ENCODE data around the gene UAP1L1.

UAP1L1 gene

DNA sequence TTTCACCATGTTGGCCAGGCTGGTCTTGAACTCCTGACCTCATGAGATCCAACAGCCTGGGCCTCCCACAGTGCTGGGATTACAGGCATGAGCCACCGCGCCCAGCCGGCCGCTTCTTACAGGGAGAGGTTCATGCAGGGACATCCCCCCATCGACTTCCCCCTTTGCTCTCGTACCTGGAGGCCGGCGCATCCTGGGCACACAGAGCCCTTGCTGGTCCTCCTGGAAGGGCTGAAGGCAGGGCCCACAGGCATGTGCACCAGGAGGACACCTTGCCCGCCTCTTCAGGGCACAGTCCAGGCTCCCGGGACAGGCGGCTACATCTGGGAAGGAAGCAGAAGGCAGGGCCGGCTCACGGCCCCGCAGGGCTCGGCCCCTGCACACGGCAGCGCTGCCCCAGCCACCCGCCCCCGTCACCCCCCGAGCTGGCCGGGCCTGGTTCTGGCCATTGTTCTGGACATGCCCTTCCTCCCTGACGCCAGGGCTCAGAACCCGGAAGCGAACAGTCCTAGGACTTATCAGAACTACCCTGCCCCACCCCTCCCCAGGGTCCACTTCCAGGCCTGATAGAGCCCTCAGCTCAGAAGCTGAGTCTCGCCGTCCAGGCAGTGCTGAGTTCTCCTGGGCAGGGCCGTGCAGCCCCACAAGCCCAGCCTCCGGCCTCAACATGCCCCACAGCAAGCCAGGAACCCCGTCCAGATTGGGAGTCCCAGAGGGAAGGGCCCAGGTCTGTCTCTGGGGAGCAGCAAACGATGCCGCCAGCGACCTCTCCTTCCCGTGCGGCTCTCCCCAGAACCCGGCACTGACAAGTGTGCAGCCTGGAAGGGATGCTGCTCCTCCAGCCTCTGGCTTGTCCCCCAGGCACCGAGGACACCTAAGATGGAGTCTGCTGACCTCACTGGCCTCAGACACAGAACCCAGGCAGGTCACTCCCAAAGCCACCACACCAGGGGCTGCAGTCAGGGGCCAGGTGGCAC, 34.3 kb upstream of the UAP1L1 start:
- no peak for DNase-seq

DNA sequence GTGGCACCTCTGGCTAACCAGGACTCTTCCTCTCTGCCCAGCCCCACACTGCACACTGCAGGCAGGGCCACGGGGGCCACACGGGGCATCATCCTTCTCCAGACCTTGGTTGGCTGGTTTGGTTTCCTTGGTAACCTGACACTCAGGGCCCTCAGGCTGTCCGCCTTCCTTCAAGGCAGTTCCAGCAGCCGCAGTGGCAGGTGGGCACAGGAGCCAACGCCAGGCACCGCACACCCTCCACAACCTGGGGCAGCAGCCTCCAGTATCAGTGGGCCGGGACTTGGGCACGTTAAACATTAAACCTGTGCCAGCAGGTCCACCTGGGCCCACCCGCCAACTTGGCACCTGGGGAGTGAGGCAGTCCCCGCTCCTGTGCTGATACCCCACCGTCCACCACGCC, 33.3 kb upstream of the UAP1L1 start:
- DNase-seq, result no peak

DNA sequence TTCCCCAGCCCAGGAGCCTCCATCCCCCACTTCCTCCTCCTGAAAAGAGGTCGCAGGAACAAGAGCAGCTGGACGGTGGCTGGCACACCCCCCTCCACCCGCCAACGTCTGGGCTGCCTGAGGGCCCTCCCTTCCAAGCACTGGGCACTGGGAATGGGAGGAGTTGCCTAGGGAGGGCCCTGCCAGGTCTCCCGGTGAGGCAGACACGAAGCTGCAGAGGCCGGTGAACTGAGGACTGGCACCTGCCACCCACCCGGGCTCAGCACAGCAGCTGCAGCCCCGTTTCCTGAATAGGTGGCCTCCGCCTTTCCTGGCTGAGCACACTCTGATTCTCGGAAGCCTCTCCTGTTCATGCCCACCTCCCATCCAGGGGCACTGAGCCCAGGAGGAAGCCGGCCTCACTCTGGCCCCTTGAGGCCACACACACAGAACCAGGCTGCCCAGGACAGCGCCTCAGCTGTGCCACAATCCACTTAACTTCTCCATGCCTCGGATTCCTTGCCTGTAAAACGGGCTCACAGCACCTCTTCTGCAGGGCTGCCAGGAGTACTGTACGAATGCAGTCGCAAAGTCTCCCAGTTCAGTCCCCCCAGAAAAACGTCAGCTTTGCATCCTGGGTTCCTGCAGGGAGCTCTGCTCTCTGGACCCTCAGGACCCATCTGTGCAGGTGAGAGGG, 32.7 kb upstream of the UAP1L1 start:
- no peak for DNase-seq

DNA sequence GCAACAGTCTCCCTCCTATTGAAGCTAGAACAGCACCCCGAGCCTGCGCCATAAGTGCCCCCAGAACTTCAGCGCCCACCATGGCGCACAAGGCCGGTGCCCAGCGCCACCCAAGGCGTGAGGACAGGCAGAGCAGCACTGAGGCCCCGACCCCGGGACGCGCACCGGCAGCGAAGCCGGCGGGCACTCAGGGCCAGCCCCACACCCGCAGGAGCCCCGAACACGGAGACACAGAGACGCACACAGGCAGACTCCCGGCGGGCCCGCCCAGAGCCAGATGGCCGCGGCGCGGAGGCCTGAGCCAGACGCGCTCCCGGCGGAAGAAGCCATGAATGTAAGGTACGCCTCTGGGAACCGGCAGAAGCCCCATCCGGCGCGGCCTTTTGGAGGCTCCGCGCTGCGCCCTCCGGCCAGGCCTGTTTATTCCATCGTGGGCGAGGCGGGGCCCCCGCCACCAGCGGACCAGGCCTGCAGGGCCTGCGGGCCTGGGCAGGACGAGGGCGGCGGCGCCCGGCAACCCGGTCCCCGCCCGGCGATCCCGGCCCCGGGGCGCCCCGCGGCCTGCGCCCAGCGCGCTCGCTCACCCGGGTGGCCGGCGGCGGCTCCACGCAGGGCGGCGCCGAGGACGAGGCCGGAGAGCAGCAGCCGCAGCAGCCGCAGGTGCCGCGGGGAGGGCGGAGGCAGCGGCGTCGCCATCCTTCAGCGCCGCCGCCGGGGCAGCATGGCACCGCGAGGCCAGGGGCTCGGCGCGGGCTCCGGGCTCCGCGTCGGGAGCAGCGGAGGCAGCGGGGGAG, 31.8 kb upstream of the UAP1L1 start:
- no peak for DNase-seq

DNA sequence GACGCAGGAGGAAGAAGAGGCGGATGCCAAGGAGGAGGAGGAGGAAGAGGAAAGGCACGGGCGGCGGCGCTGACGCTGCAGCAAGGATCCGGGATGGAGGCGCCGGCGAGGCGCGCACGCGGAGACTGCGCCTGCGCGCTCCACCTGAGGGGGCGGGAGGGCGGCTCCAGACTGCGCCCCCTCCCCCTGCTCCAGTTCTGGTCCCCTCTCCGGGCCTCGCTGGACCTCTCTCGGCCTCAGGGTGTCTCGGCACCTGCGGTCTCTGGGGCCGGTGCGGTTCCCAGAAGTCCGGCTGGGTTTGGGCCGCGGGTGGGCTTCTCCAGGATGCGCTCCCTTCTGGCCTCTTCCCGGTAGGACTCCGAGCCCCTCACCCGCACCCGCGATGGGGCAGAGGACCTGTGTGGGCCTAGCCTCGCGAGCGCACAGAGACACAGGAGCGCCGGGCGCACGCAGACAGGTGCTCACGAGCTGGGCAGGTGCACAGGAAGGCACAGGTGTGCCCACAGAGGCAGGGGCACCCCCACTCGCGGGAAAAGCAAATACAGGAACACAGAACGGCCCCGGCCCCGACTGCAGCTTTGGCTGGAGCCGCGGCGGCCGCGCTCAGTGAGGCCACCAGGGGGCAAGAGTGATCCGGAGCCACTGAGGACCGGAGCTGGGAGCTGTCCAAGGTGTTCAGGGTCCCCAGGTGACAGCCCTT, 31.1 kb upstream of the UAP1L1 start, which contains the start of gene NPDC1:
TSS of gene NPDC1 (minus strand) at position 90 of the 700 bp plus-strand sequence. CDS start 188 bp downstream, outside the sequence.
- peak; percentile 75 for DNase-seq

DNA sequence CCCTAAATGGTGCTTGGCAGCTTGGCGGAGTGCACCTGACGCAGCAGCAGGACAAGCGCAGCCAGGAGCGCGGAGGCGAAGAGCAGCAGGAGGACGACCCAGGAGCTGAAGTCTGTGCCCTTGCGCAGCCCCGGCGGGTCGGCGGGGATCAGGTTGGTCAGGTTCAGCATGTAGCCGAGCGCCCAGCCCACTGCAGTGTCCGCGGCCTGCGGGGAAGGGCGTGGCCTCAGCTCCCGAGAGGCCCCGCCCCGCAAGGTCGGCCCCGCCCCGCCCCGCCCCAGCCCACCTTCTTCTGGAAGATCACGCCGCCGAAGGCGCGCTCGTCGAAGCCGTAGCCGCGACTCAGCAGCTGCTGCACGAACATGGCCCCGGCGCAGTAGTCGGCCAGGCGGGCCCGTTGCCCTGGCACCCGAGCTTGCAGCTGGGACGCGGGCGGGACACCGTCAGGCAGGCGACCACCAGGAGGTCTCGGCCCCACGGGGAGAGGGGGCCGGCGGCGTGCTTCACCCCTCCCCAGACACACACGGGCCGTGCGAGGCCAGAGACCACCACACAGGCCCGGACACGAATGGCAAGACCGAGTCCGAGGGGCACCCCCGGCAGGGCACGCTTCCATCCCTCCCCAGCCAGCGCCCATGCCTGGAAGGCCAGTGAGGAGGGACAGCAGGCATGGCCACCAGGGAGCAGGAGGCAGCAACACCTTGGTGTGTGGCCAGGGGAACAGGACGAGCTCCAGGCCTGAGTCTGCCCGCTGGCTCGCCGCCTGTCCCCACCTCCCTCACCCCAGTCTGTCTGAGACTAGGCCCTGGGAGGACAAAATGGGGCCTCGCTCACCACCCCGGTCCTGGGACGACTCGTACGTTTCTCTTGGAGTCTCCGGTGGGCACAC, 28.4 kb upstream of the UAP1L1 start:
- no peak for DNase-seq

DNA sequence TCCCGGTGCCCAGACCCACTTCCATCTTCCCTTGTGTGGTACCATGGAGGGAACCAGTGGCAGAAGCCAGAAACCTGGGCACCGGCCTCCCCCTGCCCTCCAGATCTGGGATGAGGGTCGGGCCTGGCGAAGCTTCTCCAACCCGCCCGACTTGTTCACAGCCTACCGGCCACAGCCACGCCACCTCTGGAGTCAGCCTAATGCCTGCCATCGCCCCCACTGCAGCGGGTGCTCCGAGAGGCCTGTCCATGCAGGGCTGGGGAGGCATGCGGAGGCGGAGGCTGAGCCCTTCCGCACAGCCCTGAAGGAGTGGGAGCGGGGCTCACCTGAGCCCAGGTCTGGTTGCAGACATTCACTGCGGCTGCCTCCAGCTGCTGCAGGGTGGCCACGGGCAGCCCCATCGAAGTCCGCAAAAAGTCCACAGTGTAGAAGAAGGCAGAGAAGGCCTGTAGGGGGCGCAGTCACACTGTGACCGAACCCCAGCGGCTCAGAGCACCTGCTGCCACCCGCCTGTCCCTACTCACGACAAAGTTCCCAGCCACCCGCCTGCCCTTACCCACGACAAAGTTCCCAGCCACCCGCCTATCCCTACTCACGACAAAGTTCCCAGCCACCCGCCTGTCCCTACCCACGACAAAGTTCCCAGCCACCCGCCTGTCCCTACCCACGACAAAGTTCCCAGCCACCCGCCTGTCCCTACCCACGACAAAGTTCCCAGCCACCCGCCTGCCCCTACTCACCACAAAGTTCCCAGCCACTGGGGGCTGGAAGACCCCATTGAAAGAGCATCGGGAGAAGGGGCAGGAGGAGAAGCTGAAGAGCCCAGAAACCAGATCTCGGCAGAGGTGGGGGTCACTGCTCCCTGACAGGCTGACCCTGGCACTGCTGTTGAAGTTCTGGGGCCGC, 27.5 kb upstream of the UAP1L1 start:
- DNase-seq, result peak; percentile 45

DNA sequence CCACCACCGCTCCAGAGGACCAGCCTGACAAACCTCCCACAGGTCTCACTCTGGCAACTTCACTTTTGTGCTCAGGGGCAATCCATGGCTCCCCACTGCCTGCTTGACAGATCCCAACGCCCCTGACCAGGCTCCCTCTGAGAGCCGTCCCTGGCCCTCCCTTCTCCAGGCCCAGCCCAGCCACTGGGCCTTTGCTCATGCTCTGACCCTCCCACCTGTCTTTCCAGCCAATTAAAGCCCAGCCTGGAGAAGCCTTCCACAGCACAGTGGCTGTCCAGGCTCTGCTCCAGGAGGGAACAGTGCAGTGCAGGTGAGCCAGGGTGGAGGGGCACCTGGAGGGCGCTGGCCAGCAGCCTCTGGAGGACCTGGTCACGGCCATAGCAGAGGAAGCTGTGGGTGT, 26.7 kb upstream of the UAP1L1 start:
- no peak for DNase-seq

DNA sequence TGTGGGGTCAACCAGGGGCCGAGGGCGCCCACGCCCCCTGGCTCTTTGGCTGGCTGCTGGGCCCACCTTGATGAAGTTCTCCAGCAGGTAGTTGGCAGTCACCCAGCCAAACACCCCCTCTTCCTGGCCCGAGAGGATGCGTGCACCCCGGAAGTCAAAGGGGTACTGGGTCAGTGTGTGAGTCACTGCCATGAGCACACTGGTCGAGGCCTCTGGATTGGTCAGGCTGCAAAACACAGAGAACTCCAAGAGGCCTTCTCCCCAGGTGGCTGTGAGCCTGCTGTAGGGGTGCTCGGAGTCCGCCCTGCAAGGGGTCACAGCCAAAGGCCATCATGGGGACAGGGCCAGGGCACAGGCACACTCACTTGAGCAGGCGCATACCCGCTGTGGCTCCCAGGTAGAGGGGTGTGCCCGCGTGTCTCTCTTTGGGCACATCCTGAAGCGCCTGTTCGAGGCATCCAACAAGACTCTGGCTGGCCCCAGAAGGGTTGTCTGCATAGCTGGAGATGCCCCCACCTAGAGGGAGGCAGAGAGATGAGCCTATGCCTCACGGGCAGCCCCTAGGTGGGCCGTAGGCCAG, 26.1 kb upstream of the UAP1L1 start:
- no peak for DNase-seq

DNA sequence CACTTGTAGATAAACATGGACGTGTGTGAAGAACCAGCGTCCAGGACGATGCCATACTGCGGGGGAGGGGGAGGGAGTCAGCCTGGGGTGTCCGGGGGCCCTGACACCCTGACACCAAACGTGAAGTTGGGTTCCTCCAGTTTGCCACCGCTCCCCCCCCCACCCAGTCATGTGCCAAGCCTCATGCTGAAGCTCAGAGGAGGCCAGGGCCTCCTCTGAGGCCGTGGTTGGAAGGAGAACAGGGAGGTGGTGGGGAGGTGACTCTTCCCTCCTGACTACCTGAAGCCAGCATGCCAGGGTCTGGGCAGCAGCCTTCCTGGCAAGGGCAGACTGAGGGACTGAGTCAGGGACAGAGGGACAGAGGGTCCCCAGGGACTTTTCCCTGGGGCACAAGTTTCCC, 25.0 kb upstream of the UAP1L1 start:
- no peak for DNase-seq

DNA sequence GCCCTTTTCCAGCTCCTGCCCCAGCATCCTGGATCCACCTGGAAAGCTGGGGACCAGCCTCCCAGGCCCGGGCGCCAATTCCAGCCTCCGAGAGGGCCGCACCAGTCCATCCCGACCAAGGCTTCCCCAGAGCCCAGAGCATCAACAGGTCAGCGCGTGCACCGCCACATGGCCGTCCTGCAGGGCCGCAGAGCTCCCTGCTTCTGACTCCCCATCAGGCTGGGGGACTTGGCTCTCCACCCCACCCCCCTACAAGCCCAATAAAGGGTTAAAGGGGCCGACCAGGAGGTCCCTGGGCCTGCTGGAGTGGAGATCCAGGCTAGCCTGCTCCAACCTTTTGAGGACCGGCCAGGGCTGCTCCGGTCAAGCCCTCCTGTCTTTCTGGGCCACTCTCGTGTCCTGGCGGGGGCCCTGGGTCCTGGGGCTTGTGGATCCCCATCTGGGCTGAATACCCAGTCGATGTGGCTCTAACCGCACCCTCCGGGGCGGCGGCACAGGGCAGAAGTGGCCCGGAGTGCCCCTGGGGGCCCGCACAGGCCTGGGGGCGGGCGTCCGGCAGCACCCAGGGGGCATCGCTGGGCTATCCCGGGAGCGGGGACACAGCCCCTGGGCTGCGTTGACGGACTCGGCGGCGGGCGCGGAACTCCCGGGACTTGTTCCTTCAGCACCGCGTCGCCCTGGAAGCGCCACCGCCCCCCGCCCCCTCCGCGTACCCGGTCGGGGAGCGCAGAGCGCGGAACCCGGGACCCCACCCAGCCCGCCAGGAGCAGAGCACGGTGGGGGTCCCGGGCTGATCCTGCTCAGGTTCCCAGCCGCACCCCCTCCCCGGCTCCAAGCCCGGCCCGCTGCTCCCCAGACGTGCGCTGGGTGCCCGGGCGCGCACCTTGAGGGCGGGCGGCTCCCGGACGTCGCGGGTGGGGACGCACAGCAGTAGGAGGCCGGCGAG, 24.0 kb upstream of the UAP1L1 start:
- no peak for DNase-seq

DNA sequence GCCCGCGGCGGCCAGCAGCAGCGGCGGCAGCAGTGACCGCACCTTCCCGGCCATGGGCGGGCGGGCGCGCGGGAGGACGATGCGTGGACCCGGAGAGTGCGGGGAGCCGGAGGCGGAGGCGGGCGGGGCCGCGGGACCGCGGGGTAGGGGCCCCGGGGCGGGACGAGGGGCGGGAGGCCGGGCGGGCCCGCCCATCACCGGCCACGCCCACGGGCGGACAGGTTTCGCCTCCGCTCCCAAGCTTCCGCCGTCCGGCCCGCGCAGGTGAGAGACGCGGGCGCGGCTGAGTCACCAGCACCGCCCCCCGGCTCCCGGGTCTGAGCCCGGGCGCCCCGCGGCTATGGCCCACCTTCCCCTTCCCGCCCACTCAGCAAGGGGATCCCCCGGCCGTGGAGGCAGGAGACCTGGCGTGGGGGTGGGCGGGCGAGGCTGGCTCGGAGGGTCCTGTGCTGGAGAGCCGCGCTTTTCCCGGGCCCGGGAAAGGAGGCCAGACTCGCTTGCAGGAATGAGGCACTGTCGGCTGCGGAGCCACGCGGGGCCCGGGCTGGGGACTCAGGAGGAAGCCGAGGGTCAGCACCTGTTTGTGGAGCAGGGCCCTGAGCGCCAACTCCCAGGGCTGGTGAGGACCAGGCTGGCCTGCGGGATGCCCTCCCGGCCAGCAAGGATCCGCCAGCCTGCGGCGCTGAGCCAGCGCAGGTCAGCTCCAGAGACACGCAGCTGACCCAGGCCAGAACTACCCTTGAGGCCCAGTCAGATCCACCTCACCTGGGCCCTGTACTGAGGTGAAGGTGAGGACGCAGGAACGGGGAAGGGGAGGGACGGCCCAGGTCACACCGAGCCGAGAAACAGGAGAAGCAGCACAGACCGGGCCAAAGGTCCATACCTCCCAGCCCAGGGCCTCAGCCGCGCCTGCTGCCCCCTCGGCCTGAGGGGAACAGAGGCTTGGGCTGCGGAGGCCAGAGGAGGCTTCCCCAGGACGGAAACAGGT, 23.1 kb upstream of the UAP1L1 start, which contains the start of gene ENTPD2:
TSS of gene ENTPD2 (minus strand) at position 118 of the 988 bp plus-strand sequence. CDS start at position 54, 64 bp downstream.
- DNase-seq, result no peak

DNA sequence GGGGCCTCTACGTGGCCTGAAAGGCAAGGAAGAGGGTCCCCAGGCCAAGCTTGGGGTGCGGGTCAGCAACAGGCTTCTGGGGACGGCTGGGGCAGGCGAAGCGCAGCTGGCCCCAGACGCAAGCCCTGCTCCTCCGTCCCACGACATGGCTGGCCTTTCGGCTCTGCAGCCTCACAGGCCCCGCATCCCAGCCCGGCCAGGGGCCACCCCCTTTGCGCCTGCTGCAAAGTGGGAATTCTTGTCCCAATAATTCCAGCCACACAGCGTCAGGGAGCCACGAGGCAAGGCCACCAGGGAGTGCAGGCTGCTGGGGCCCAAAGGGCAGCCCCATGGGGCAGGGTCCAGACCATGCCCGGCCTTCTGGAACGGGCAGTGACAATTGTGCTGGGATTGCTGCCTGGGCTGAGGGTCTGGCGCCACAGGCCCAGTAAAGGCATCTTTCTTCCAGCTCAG, 22.4 kb upstream of the UAP1L1 start:
- DNase-seq, result no peak

DNA sequence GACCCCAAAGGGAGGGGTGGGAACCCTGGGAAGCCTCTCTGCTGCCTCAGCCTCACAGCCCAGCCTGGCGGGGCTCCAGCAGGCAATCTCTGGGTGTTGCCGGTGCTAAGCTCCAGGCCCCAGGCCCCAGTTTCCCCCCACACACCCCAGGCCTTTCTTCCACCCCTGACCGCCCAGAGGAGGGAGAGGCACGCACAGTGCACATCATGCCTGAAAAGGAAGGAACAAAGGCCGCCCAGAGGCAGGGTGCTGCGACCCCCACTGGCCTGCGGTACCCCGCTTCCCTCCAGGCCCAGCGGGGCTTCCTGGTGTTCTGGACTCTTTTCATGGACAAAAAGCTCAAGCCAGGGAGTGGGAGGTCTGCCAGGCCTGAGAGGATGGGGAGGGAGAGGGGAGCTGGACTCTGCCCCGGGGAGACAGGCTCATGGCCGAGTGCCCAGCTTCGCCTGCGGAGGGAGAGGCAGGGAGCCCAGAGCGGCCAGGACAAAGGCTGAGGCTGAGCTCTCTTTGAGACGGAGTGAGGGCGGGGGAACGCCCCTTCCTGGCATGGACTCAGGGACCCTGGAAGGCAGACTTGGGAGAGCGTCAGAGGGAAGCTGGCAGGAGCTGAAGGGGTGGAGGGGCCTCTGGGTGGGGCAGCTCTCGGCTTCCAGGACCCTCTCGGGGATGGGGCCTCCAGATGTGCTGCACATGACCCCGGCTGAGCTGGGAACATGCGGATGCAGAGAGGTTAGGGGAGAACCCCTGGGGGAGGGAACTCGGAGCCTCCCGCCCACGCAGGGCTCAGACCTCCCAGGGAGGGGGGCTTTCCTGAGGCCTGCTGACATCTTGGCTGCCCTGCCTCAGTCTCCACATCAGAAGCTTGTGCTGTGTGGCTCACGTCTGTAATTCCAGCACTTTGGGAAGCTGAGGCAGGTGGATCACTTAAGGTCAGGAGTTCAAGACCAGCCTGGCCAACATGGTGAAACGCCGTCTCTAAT, 21.6 kb upstream of the UAP1L1 start:
- DNase-seq, result no peak

DNA sequence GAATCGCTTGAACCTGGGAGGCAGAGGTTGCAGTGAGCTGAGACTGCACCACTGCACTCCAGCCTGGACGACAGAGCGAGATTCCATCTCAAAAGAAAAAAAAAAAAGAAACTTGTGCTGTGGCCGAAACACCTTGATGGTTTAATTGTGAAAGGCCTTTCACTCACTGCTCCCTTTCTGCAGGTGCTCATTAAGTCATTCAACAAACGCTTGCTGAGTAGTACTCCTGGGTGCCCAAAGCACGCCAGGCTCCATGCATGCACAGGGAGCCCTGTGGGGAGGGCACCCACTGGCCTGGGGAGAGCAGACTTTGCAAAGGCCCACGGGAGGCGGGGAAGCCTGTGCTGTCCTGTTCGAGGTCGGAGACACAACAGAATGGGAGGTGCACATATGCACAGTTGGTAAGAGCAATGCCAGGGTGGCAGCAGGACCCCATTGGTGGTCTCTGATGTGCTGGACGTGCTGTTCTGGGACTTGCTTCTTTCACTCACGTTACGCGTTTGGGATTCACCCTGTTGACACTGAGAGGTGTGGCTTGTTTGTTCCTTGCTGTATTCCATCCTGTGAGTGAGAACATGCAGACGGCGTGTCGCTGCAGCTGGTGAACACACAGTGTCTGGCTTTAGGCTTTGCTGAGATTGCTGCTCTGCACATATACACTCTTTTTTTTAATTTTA, 20.4 kb upstream of the UAP1L1 start:
- no peak for DNase-seq
